Upper lobe of right lung (tissue), 1 donor: ENCODE data around the gene ORM2. TPM values are rescaled to one million over a fixed set of nuclear protein-coding genes. Genes with fewer than 3 reads are reported as not detected.

Source experiments
- ATAC-seq: fragments of 200-7000 bp; cut with Tn5 transposase; one replicate; pipeline ENCODE4 v1.9.1; 2020; ENCODE audit warnings: mild to moderate bottlenecking, moderate library complexity
- DNase-seq: peaks from one replicate; pipeline ENCODE4 v3.0.0-alpha.2; 2020
- H3K27ac ChIP-seq: fragments of 200-600 bp; one replicate; pipeline ENCODE4 v1.8.0; 2022
- H3K27me3 ChIP-seq: fragments of 200-600 bp; one replicate; pipeline ENCODE4 v1.8.0; 2022; ENCODE audit warnings: mild to moderate bottlenecking
- H3K36me3 ChIP-seq: fragments of 200-600 bp; one replicate; pipeline ENCODE4 v1.8.0; 2022
- H3K4me1 ChIP-seq: fragments of 200-600 bp; one replicate; pipeline ENCODE4 v1.8.0; 2022
- H3K4me3 ChIP-seq: fragments of 200-600 bp; one replicate; pipeline ENCODE4 v1.8.0; 2022; ENCODE audit warnings: mild to moderate bottlenecking
- H3K9me3 ChIP-seq: fragments of 200-600 bp; one replicate; pipeline ENCODE4 v1.8.0; 2022
- intact Hi-C: fragments of 100-400 bp; cut with DNase I; formaldehyde crosslinking; loops from one replicate; pipeline ENCODE4 v1.11.0; 2022
- total RNA-seq: library from RNA; stranded (reverse); fragmentation: NEBNext Ultra II Directional; extraction: Animal tissue kit (Norgen Biotek cat#: 25700); gene quantifications from one replicate; pipeline ENCODE4 v1.2.1, GENCODE V29; 2021
- TF ChIP-seq, protein P1 (sequence below): fragments of 200-600 bp; IDR thresholded peaks from one replicate; pipeline ENCODE4 v1.8.0; 2022; ENCODE audit warnings: antibody characterized with exemption
- donor health status: DM: no; HTN: yes; CAD: no; lungs with severe emphysema.

Gene ORM2
- total RNA-seq, 1 donor from 2014 or later, result 3.9 TPM

DNA sequence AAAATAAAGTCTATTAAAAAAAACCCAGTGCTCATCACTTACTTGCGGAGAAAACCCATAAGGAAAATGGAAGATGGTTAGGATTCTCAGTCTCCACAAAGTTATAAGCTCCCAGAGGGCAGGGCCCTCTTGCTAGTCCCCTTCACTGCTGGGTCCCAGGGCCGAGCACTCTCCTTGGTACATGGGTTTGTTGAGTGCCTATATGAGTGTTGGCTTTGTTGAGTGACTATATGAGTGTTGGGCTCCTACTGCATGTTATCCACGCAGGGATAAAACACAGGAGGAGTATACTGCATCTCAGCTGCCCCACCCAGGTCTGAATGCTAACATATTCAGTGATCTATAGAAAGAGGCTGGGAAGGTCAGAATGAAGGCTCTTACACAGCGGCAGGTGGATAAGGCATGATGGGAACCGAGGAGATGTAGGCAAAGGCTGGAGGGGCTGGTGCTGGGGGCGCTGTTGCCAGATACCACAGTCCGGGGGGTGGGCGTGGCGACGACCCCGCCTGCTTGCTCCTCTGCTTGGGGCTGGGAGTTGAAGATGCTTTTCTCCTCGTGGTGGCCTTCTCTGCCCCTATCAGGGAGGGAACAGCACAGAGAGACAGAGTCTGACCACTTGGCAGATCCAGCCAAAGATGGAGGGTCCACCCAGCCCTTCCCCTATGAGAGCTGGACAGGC is 11.6 kb downstream of the ORM2 start:
- TF ChIP-seq, protein P1, sequence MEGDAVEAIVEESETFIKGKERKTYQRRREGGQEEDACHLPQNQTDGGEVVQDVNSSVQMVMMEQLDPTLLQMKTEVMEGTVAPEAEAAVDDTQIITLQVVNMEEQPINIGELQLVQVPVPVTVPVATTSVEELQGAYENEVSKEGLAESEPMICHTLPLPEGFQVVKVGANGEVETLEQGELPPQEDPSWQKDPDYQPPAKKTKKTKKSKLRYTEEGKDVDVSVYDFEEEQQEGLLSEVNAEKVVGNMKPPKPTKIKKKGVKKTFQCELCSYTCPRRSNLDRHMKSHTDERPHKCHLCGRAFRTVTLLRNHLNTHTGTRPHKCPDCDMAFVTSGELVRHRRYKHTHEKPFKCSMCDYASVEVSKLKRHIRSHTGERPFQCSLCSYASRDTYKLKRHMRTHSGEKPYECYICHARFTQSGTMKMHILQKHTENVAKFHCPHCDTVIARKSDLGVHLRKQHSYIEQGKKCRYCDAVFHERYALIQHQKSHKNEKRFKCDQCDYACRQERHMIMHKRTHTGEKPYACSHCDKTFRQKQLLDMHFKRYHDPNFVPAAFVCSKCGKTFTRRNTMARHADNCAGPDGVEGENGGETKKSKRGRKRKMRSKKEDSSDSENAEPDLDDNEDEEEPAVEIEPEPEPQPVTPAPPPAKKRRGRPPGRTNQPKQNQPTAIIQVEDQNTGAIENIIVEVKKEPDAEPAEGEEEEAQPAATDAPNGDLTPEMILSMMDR, result no peak
- intact Hi-C loops, result no loop called here
- Histone ChIP-seq H3K4me1 (no peaks in the 10 kb centered on the region), H3K27me3 (no peaks in the 10 kb centered on the region), H3K27ac (no peak overlapping the region), H3K4me3 (no peak overlapping the region), H3K9me3 (no peaks in the 10 kb centered on the region), H3K36me3 (peaks cover 97% of the 10 kb centered on the region)
- ATAC-seq, result no peak
- no peak for DNase-seq

DNA sequence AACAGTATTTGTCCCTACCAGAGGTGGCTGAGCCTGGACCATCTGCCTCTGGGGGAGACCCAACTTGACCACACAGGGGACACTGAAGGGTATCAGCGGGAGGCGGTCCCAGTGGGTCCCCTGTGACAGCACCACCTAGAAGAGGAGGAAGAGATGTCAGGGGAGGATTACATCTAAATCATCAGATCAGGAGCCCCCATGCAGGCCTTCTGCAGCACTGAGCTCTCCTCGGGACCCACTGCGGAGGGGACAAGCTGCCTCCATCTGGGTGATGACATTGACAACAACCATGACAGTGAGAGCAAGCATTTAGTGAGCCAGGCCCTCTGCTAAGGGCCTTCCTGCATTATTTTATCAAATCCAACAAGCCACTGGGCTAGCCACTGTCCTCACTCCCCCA is 12.3 kb downstream of the ORM2 start:
- ATAC-seq (no peak), DNase-seq (no peak)
- Histone ChIP-seq H3K4me3 (no peak overlapping the region), H3K9me3 (no peaks in the 10 kb centered on the region), H3K36me3 (peaks cover 97% of the 10 kb centered on the region), H3K4me1 (no peaks in the 10 kb centered on the region), H3K27ac (no peak overlapping the region), H3K27me3 (no peaks in the 10 kb centered on the region)
- intact Hi-C loops, result no loop called here
- TF ChIP-seq, protein P1, result no peak

DNA sequence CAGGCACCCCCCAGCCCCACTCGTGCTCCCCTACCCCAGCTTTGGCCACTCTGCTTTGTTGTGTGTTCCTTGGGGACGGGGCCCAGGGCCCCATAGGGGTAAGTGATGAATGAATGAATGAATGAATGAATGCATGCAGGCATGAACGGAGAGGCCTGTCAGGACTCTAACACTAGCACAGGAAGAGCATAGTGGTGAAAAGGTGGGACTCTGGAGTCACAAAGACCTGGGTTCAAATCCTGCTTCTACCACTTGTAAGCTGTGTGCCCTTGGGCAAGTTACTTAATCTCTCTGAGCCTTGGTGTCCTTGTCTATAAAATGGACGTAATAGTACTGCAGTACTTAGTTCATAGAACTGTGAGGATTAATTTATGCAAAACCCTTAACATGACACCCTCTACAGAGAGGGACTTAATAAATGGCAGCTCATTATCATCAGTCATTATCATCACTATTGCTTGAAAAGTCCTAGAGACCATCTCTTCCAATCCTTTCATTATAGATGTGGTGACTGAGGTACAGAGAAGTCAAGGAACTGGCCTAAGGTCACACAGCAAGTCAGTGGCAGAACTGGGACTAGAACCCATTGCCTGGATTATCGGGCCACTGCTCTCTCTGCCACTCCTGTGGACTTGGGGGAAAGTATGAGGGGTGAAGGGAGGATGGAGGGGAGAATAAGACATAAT is 13.2 kb downstream of the ORM2 start:
- ATAC-seq, result no peak
- DNase-seq, result peak; percentile 15
- Histone ChIP-seq H3K9me3 (no peaks in the 10 kb centered on the region), H3K36me3 (peaks cover 97% of the 10 kb centered on the region), H3K4me3 (no peak overlapping the region), H3K4me1 (no peaks in the 10 kb centered on the region), H3K27me3 (no peaks in the 10 kb centered on the region), H3K27ac (no peak overlapping the region)
- intact Hi-C loops, result no loop called here
- TF ChIP-seq, protein P1, result no peak

DNA sequence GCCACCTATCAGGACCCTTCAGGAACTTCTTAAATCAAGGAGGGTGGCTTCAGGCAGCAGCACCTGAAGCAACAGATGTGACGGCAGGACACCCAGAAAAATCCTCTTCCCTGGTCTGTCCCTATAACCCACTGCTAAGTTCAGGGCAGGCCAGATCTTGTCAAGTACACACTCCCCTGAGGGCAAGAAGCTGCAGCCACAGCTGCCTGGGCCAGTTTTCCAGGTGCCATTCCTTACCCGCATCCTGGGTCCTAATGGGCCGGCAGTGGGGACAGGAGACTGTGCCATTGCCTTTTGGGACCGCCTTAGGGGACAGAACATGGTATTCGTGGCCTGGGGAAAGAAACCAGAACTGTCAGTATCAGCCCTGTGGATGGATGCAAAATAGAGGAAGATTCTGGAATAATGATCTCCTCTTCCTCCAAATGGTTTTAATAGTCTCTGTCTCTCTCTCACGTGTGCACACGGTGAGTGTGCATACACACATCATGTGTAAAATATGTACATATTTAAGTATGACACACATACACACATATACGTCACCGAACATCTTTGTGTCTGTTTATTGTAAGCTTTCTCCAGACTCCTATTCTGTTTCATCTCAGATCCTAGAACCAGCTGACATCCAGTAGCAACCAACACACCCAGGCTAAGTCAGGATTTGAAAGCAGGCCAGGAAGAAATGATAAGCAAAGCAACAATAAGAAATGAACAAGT is 14.0 kb downstream of the ORM2 start:
- intact Hi-C loops, result no loop called here
- Histone ChIP-seq H3K9me3 (no peaks in the 10 kb centered on the region), H3K27me3 (no peaks in the 10 kb centered on the region), H3K4me1 (peaks cover 4% of the 10 kb centered on the region), H3K4me3 (no peak overlapping the region), H3K27ac (no peak overlapping the region), H3K36me3 (peaks cover 96% of the 10 kb centered on the region)
- no peak for ATAC-seq
- no peak for DNase-seq
- TF ChIP-seq, protein P1, result no peak

DNA sequence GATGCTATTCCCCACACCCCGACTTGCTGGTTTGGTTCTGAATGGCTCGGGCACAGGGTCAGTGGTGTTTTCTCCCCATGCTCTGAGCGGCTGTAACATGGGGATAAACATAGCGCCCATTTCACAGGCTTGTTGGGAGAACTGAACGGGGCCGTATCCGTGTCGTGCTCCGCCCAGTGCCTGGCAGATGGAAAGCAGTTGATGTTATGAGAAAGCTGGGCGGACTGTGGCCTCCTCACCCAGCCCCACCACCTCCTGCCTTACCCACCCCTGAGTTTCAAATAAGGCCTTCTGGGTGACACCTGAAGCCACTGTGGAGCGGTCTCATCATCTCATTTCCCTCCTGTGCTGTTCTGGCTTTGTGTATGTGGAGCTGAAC is 14.5 kb downstream of the ORM2 start:
- Histone ChIP-seq H3K9me3 (no peaks in the 10 kb centered on the region), H3K36me3 (peaks cover 97% of the 10 kb centered on the region), H3K4me3 (no peak overlapping the region), H3K27me3 (no peaks in the 10 kb centered on the region), H3K4me1 (peaks cover 10% of the 10 kb centered on the region), H3K27ac (no peak overlapping the region)
- ATAC-seq (no peak), DNase-seq (peak; percentile 37)
- intact Hi-C loops, result no loop called here
- TF ChIP-seq, protein P1, result no peak
